DMS79 treated with DMSO at 0.1 percent for 48 hours (cell line): Measurements from ENCODE around the gene FETUB.
"Not testable (repeated sequence)": the region's sequence is repeated elsewhere in the genome, so short reads cannot be mapped to it uniquely, and the experiment has no call there.

Experiments
- DNase-seq: peaks from one replicate; lab custom pipeline; 2025; lab: John Stamatoyannopoulos, UW

FETUB gene

GRCh38 chr3:186613637-186614265 is 26.4 kb upstream of the FETUB start:
- DNase-seq, result peak; percentile 27

GRCh38 chr3:186614266-186614596 is 26.0 kb upstream of the FETUB start:
- DNase-seq, result no peak

GRCh38 chr3:186614597-186615483 is 25.4 kb upstream of the FETUB start:
- peak; percentile 89 for DNase-seq

GRCh38 chr3:186616299-186616617 is 23.9 kb upstream of the FETUB start:
- no peak for DNase-seq

GRCh38 chr3:186617036-186617946 is 22.9 kb upstream of the FETUB start:
- DNase-seq, result peak; percentile 87

- DNase-seq, result peak; percentile 66
Observed at GRCh38 chr3:186618318-186618938, 21.8 kb upstream of the FETUB start.

GRCh38 chr3:186619787-186620212 is 20.4 kb upstream of the FETUB start:
- DNase-seq, result no peak

GRCh38 chr3:186620213-186621092 is 19.7 kb upstream of the FETUB start:
- no peak for DNase-seq

GRCh38 chr3:186621894-186622650 is 18.1 kb upstream of the FETUB start:
- DNase-seq, result no peak

GRCh38 chr3:186622651-186623310 is 17.4 kb upstream of the FETUB start:
- DNase-seq, result no peak

- DNase-seq, result no peak
Observed at GRCh38 chr3:186624598-186624997, 15.6 kb upstream of the FETUB start.

- DNase-seq, result no peak
Observed at GRCh38 chr3:186625600-186626042, 14.6 kb upstream of the FETUB start.

- no peak for DNase-seq
Observed at GRCh38 chr3:186626254-186626847, 13.8 kb upstream of the FETUB start.

GRCh38 chr3:186627852-186628414 is 12.3 kb upstream of the FETUB start:
- DNase-seq, result no peak

GRCh38 chr3:186628756-186629155 is 11.4 kb upstream of the FETUB start:
- no peak for DNase-seq

GRCh38 chr3:186630950-186631641 is 9.1 kb upstream of the FETUB start:
- no peak for DNase-seq

GRCh38 chr3:186633481-186633880 is 6.7 kb upstream of the FETUB start:
- DNase-seq, result no peak

GRCh38 chr3:186634207-186634606 is 6.0 kb upstream of the FETUB start:
- DNase-seq, result not testable (repeated sequence)
